Duodenal mucosa (tissue), 2 donors: ENCODE measurements around the gene SSU72.

Experiments
- H3K27ac ChIP-seq: one replicate; pipeline ENCODE4 v1.7.0; 2013; ENCODE audit warnings: low read depth, low read length
- H3K27me3 ChIP-seq, 2 donors: one replicate each; pipeline ENCODE4 v1.7.0; 2013; ENCODE audit warnings: low read length in 2 of 2, control low read depth in 1 of 2; ENCODE audit not compliant: insufficient read depth in 2 of 2, control insufficient read depth in 1 of 2
- H3K36me3 ChIP-seq, 2 donors: one replicate each; pipeline ENCODE4 v1.7.0; 2013; ENCODE audit warnings: low read length in 2 of 2, control low read depth in 1 of 2; ENCODE audit not compliant: insufficient read depth in 2 of 2, control insufficient read depth in 1 of 2
- H3K4me1 ChIP-seq, 2 donors: one replicate each; pipeline ENCODE4 v1.7.0; 2013; ENCODE audit warnings: low read length in 2 of 2, control low read depth in 1 of 2; ENCODE audit not compliant: insufficient read depth in 2 of 2, control insufficient read depth in 1 of 2
- H3K4me3 ChIP-seq, 2 donors: one replicate each; pipeline ENCODE4 v1.7.0; 2013; ENCODE audit warnings: low read length in 2 of 2, low read depth in 1 of 2
- H3K9ac ChIP-seq, 2 donors: one replicate each; pipeline ENCODE4 v1.7.0; 2013; ENCODE audit warnings: low read length in 2 of 2, low read depth in 1 of 2
- H3K9me3 ChIP-seq, 2 donors: one replicate each; pipeline ENCODE4 v1.7.0; 2013; ENCODE audit warnings: low read length in 2 of 2, control low read depth in 1 of 2; ENCODE audit not compliant: control insufficient read depth in 1 of 2

The SSU72 gene

GRCh38 chr1:1574721-1575537 lies at the start of gene SSU72:
SSU72 (minus strand) TSS chr1:1574863; CDS start chr1:1574557, 306 bp downstream.
- peak within 1 kb of the TSS; percentile 99 for H3K27ac ChIP-seq
- peak within 1 kb of the TSS; percentile 98 to 100 for H3K9ac ChIP-seq
- no peaks in the 10 kb centered on the region for H3K9me3 ChIP-seq
- H3K27me3 ChIP-seq: no peaks in the 10 kb centered on the region
- peaks cover 16 to 47% of the 10 kb centered on the region in 2 donors for H3K4me1 ChIP-seq
- H3K4me3 ChIP-seq: peak within 1 kb of the TSS; percentile 98
- peaks cover 0 to 13% of the 10 kb centered on the region in 2 donors for H3K36me3 ChIP-seq

- H3K9me3 ChIP-seq: no peaks in the 10 kb centered on the region
- peaks cover 6 to 12% of the 10 kb centered on the region in 2 donors for H3K4me1 ChIP-seq
- peaks cover 0 to 9% of the 10 kb centered on the region in 2 donors for H3K36me3 ChIP-seq
- H3K9ac ChIP-seq: no peak overlapping the region
- H3K27me3 ChIP-seq: no peaks in the 10 kb centered on the region
- no peak overlapping the region for H3K27ac ChIP-seq
- H3K4me3 ChIP-seq: no peak overlapping the region
Measured at GRCh38 chr1:1623631-1624442, 49.2 kb upstream of the SSU72 start.

DNA sequence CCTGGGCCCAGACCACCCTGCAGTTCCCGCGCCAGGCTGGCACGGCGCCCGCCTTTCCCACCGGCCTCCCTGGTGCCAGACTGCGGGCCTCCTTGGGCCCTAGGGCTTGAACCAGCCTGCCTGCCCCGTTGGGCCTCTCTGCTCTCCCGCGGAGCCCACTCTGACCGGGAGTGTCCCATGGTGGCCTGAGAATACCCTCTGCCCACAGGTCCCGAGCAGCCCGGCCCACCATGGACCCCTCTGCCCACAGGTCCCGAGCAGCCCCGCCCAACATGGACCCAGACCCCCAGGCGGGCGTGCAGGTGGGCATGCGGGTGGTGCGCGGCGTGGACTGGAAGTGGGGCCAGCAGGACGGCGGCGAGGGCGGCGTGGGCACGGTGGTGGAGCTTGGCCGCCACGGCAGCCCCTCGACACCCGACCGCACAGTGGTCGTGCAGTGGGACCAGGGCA lies 48.5 kb upstream of the SSU72 start:
- Histone ChIP-seq H3K27ac (no peak overlapping the region), H3K9me3 (no peaks in the 10 kb centered on the region), H3K27me3 (no peaks in the 10 kb centered on the region), H3K9ac (no peak overlapping the region), H3K4me1 (peaks cover 6 to 12% of the 10 kb centered on the region in 2 donors), H3K36me3 (peaks cover 0 to 13% of the 10 kb centered on the region in 2 donors), H3K4me3 (no peak overlapping the region)

DNA sequence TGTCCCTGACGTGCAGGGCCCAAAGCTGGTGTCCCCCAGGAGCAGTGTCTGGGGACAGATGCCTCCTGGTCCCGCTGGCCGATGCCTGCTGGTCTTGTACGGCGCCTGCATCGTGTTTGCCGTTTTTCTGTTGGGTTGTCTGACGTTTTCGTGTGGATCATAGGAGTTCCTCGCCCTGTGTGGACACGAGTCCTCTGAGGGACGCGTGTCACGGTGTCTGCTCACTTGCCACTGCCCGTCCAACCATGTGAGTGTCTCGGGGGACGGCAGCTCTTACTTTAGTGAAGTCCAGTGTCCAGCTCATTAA lies 48.1 kb upstream of the SSU72 start:
- H3K4me1 ChIP-seq: peaks cover 6 to 8% of the 10 kb centered on the region in 2 donors
- H3K27ac ChIP-seq: no peak overlapping the region
- H3K9ac ChIP-seq: no peak overlapping the region
- H3K27me3 ChIP-seq: no peaks in the 10 kb centered on the region
- H3K36me3 ChIP-seq: peaks cover 0 to 13% of the 10 kb centered on the region in 2 donors
- no peak overlapping the region for H3K4me3 ChIP-seq
- no peaks in the 10 kb centered on the region for H3K9me3 ChIP-seq

- no peak overlapping the region for H3K4me3 ChIP-seq
- peaks cover 0 to 12% of the 10 kb centered on the region in 2 donors for H3K36me3 ChIP-seq
- H3K9me3 ChIP-seq: no peaks in the 10 kb centered on the region
- no peak overlapping the region for H3K9ac ChIP-seq
- no peak overlapping the region for H3K27ac ChIP-seq
- peaks cover 7 to 8% of the 10 kb centered on the region in 2 donors for H3K4me1 ChIP-seq
- no peaks in the 10 kb centered on the region for H3K27me3 ChIP-seq
Measured at GRCh38 chr1:1622010-1622787, 47.5 kb upstream of the SSU72 start.

DNA sequence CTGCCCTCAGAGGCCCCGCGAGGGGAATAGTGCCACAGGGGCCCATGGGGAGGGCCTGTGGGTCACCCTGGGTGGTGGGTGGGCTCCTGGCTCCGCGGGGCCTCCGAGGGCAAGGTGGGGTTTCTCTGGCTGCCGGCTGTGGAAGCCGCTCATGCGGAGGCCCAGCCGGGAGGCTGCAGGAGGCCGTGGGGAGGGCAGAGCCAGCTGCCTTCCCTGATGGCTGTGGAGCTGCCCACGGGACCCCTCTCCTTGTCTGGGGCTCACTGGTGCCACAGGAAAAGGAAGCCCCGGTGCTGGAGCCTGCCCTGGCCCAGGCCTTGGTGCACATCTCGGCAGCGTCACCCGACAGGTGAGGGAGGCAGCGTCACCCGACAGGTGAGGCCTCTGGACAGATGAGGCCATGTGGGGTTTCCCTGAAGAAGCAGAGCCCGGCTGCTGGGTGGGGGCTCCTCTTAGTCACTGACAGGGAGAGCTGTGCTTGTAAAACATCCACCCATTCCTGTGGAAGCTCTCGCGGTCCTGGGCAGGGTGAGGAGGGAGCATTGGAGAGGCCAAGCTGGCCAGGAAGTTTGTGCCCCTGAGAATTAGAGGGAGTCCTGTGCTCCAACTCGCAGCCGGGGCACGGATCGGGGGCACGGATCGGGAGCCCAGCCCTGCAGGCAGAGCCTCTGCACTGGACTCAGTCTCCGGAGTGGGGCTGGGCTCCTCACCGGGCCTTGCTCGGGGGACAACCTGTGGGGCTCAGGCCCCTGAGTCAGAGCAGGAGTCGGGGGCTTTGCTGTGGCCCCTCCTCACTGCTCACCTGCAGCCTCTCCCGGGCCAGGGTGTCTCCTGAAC lies 46.7 kb upstream of the SSU72 start:
- peaks cover 9 to 11% of the 10 kb centered on the region in 2 donors for H3K4me1 ChIP-seq
- H3K9me3 ChIP-seq: no peaks in the 10 kb centered on the region
- no peaks in the 10 kb centered on the region for H3K27me3 ChIP-seq
- H3K27ac ChIP-seq: no peak overlapping the region
- H3K4me3 ChIP-seq: no peak overlapping the region
- H3K9ac ChIP-seq: no peak overlapping the region
- peaks cover 0 to 12% of the 10 kb centered on the region in 2 donors for H3K36me3 ChIP-seq

DNA sequence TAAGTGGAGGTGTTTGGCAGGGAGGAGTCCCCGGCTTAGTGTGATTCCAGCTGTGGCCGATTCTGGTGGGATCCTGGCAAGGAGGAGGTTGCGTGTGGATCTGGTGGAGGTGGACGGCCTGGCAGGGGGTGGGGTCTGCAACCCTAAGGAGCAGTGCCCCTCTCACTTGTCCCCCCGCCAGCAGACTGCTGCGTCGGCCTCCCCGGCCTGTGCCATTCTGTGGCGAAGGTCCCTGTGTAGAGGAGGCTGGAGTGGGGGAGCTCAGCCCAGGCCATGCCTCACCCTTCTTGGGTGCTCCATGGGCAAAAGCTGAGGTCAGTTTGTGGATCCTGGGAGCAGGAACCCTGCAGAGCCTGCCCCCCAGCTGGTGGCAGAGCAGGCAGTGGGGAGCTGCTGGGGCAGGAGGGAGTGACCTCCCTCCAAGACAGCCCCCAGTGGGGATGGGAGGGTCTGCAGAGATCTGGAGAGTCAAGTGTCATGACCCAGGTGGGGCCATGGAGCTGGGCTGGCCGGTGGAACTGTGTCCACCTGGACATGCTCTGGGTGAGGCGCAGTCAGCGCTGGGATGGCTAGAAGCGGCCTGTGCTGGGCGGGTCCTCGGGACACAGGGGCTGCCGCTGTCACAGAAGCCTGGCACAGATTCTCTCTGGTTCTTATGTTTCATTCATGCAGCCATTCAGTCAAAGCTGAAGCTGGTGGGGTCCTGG lies 45.9 kb upstream of the SSU72 start:
- Histone ChIP-seq H3K27me3 (no peaks in the 10 kb centered on the region), H3K4me3 (no peak overlapping the region), H3K36me3 (peaks cover 0 to 12% of the 10 kb centered on the region in 2 donors), H3K4me1 (peaks cover 9 to 13% of the 10 kb centered on the region in 2 donors), H3K9me3 (no peaks in the 10 kb centered on the region), H3K9ac (no peak overlapping the region), H3K27ac (no peak overlapping the region)

GRCh38 chr1:1619917-1620361 lies 45.3 kb upstream of the SSU72 start:
- H3K9me3 ChIP-seq: no peaks in the 10 kb centered on the region
- H3K4me3 ChIP-seq: no peak overlapping the region
- no peak overlapping the region for H3K9ac ChIP-seq
- H3K4me1 ChIP-seq: peaks cover 9 to 13% of the 10 kb centered on the region in 2 donors
- no peak overlapping the region for H3K27ac ChIP-seq
- H3K36me3 ChIP-seq: peaks cover 0 to 12% of the 10 kb centered on the region in 2 donors
- no peaks in the 10 kb centered on the region for H3K27me3 ChIP-seq
